K562 (cell line): Measurements from ENCODE around the gene ZDHHC18. TPM values are rescaled to one million over a fixed set of nuclear protein-coding genes. Genes with fewer than 3 reads are reported as not detected.

Experiments
- ATAC-seq: fragments of 200-7000 bp; cut with Tn5 transposase; 3 replicates; pipeline ENCODE4 v1.9.1; 2020; ENCODE audit warnings: moderate library complexity
- BruUV-seq: library from RNA; stranded (reverse); fragments of 400-500 nt; replicated peaks from 2 replicates; lab custom pipeline; 2021; lab: Mats Ljungman, UMichigan
- CTCF ChIA-PET: fragments of 300-600 bp; formaldehyde crosslinking; extraction: SDS; loops from one replicate; lab custom pipeline; 2021; ENCODE audit warnings: low intra/inter-chr PET ratio; lab: Yijun Ruan, JAX
- POLR2A ChIA-PET: fragments of 300-600, 350-650 bp; sonication (Branson Sonifier 250); formaldehyde crosslinking; extraction: SDS; loops from one replicate; lab custom pipeline; 2021; ENCODE audit warnings: antibody characterized with exemption, inconsistent platforms; lab: Yijun Ruan, JAX
- DNase-seq, 4 experiments: peaks; one replicate each; pipeline versions ENCODE4 v3.0.0 to v3.0.0-alpha.2; 2011 to 2018; ENCODE audit warnings: low spot score in 3 of 4, mixed read lengths in 3 of 4; ENCODE audit errors: extremely low read depth in 1 of 4
- FAIRE-seq: peaks from 2 replicates; lab custom pipeline; 2011; peaks lifted over from hg19 to GRCh38; lab: Jason Lieb, UNC
- H2AFZ ChIP-seq: 2 replicates; pipeline ENCODE4 v1.6.0; 2011; ENCODE audit warnings: low read depth, low read length, control low read depth, inconsistent platforms
- H3K27ac ChIP-seq: fragments of 200-600 bp; 3 replicates; pipeline ENCODE4 v1.8.0; 2011; ENCODE audit warnings: low read depth, mild to moderate bottlenecking, control low read depth, inconsistent platforms, low read length, moderate library complexity, mixed read lengths; ENCODE audit errors: extremely low read depth
- H3K27me3 ChIP-seq, 2 experiments: fragments of 300-600 bp in 1 of 2; 2 replicates in 1 of 2; 3 replicates in 1 of 2; pipeline versions ENCODE4 v1.6.0 to v1.8.0; 2011; ENCODE audit warnings: inconsistent platforms in 2 of 2, low read length in 2 of 2, mild to moderate bottlenecking in 1 of 2, mixed read lengths in 1 of 2, moderate library complexity in 1 of 2; ENCODE audit not compliant: control insufficient read depth in 2 of 2, insufficient read depth in 2 of 2
- H3K36me3 ChIP-seq: fragments of 300-600 bp; 3 replicates; pipeline ENCODE4 v1.8.0; 2011; ENCODE audit warnings: mild to moderate bottlenecking, low read length, inconsistent platforms; ENCODE audit not compliant: control insufficient read depth, insufficient read depth
- H3K4me1 ChIP-seq, 2 experiments: fragments of 200-600 bp in 1 of 2; replicated peaks in 1 of 2; 2 replicates in 1 of 2; 3 replicates in 1 of 2; pipeline versions ENCODE4 v1.5.1 to v1.8.0; 2011; ENCODE audit warnings: inconsistent platforms in 2 of 2, low read length in 2 of 2, mild to moderate bottlenecking in 1 of 2, mixed read lengths in 1 of 2, moderate library complexity in 1 of 2; ENCODE audit not compliant: control insufficient read depth in 2 of 2, insufficient read depth in 2 of 2
- H3K4me2 ChIP-seq: 2 replicates; pipeline ENCODE4 v1.6.1; 2011; ENCODE audit warnings: low read length, control low read depth, inconsistent platforms, mixed read lengths; ENCODE audit not compliant: insufficient read depth
- H3K4me3 ChIP-seq: fragments of 200-600 bp; sonication (generic), shearing (Covaris generic); 2 replicates; pipeline ENCODE4 v1.5.1; 2016; ENCODE audit warnings: control low read depth, inconsistent platforms
- H3K79me2 ChIP-seq: fragments of 200-600 bp; 3 replicates; pipeline ENCODE4 v1.8.0; 2011; ENCODE audit warnings: low read length, inconsistent platforms; ENCODE audit not compliant: control insufficient read depth, insufficient read depth
- H3K9ac ChIP-seq, 2 experiments: 2 replicates each; pipeline versions ENCODE4 v1.6.0 to v1.6.1; 2011; ENCODE audit warnings: low read depth in 2 of 2, low read length in 2 of 2, control low read depth in 1 of 2, inconsistent platforms in 1 of 2, mild to moderate bottlenecking in 1 of 2, mixed read lengths in 1 of 2; ENCODE audit not compliant: insufficient read depth in 1 of 2
- H3K9me1 ChIP-seq: one replicate; pipeline ENCODE4 v1.6.0; 2011; ENCODE audit warnings: inconsistent platforms, mild to moderate bottlenecking, low read length, moderate library complexity; ENCODE audit not compliant: control insufficient read depth, insufficient read depth
- H3K9me3 ChIP-seq: replicated peaks from 2 replicates; pipeline ENCODE4 v1.5.1; 2011; ENCODE audit warnings: low read depth, low read length, inconsistent platforms; ENCODE audit not compliant: control insufficient read depth, insufficient read depth
- H4K20me1 ChIP-seq: replicated peaks from 2 replicates; pipeline ENCODE4 v1.6.1; 2011; ENCODE audit warnings: low read length, inconsistent platforms, mixed read lengths; ENCODE audit not compliant: control insufficient read depth, insufficient read depth
- HMG20A ChIP-seq: fragments of 450-650 bp; formaldehyde crosslinking; conservative IDR thresholded peaks from 2 replicates; pipeline ENCODE4 v1.4.0; 2020; ENCODE audit warnings: mild to moderate bottlenecking, mixed read lengths
- WGBS: fragments of 100-300 bp; shearing (Covaris generic); methylation state at CpG from one replicate; pipeline ENCODE4 v1.1.6; 2016; ENCODE audit warnings: low coverage, mixed read lengths; ENCODE audit not compliant: insufficient coverage; ENCODE audit errors: missing lambda C conversion rate; 5-methylcytosine and 5-hydroxymethylcytosine counted together
- in situ Hi-C: fragments of 300-500 bp; cut with MboI; formaldehyde crosslinking; loops from 4 replicates; pipeline ENCODE4 v1.15.0; 2018; ENCODE audit warnings: inconsistent platforms, mixed read lengths
- intact Hi-C: fragments of 100-400 bp; cut with micrococcal nuclease; formaldehyde crosslinking; loops from 2 replicates; pipeline ENCODE4 v1.14.2; 2022
- polyA plus RNA-seq, 8 experiments: library from polyadenylated mRNA; depleted of rRNA in 4 of 8; stranded (reverse) in 5 of 8; unstranded in 3 of 8; fragments of >200 nt; fragmentation: Nextera tagmentation in 2 of 8; fragmentation: Illumina TruSeq in 1 of 8; extraction: Ambion mirVana in 2 of 8; extraction: Trizol in 1 of 8; gene quantifications; 2 replicates each; pipeline versions ENCODE4 v1.2.1 to v1.2.3, GENCODE V29; 2011 to 2014; ENCODE audit warnings: inconsistent platforms in 1 of 8, missing spikeins in 1 of 8
- total RNA-seq, 7 experiments: library from RNA; depleted of rRNA in 6 of 7; stranded (reverse); fragments of >200 nt in 6 of 7; fragmentation: Illumina TruSeq in 2 of 7; extraction: Trizol in 2 of 7; gene quantifications; 2 replicates each; pipeline versions ENCODE4 v1.2.1 to v1.2.3, GENCODE V29; 2011 to 2021; ENCODE audit warnings: low replicate concordance in 1 of 7
- TF ChIP-seq, protein P1 (sequence below): sonication (generic); formaldehyde crosslinking; IDR thresholded peaks from 2 replicates; pipeline ENCODE4 v1.9.0; 2022; ENCODE audit warnings: mild to moderate bottlenecking, missing genetic modification reagents

ZDHHC18 gene
- total and polyA plus RNA-seq, 9 of the 15 experiments (the other 6 are each of a cell fraction or from before 2014, with no cell fraction given): 0.42 to 35.6 (median 15.8) TPM

DNA sequence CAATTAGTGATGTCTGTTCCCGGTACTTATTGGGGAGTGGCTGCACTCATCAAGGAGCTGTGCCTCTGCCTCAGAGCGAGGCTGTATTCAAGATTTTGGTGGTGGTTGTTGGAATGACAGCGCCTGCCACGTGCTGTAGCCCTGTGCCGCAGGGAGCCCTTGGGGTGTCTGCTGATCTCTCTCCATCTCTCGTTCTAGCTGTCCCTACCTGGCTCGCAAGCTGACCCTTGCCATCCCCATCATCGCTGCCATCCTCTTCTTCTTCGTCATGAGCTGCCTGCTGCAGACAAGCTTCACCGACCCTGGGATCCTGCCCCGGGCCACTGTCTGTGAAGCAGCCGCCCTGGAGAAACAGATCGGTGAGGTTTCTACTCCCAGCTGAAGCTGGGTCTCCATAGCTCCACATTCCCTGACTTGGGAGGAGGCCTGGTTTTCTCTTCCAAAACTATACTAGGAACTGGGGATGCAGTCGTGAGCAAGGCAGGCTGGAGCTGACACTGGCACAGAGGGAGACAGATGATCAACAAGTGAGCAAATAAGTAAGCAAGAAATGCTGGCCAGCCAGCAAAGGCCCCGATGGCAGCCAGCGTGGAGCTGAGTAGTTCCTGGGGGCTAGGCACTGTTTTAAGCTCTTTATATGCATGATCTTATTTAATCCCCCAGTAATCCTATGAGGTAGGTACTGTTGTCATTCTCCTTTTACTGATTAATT lies 5.9 kb downstream of the ZDHHC18 start:
- H3K9me1 ChIP-seq: peaks cover 10% of the 10 kb centered on the region
- TF ChIP-seq, protein P1, sequence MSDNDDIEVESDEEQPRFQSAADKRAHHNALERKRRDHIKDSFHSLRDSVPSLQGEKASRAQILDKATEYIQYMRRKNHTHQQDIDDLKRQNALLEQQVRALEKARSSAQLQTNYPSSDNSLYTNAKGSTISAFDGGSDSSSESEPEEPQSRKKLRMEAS (CRISPR knock-in tag): 0 out of 2 replicates have a peak, but pooled peaks have one; percentile 9
- no peak for TF ChIP-seq HMG20A (CRISPR knock-in tag)
- intact Hi-C loops: no loop called here
- WGBS: 90% methylated on average over 16 of the region's 16 CpGs
- no peak overlapping the region for H2AFZ ChIP-seq
- H3K4me2 ChIP-seq: no peak overlapping the region
- FAIRE-seq (no peak), ATAC-seq (no peak), DNase-seq (peak in 1 of 4 experiments; percentile 14)
- H3K79me2 ChIP-seq: peaks cover 35% of the 10 kb centered on the region
- H3K27ac ChIP-seq: no peak overlapping the region
- H3K9ac ChIP-seq: peak overlapping the region in 1 of 2 experiments; percentile 43; a peak in 2 of 4 replicates
- POLR2A ChIA-PET: interaction anchor here (0.6 to 1.8 kb wide), 5 partner anchors 9 to 181 kb away, joined by 3 to 6 read pairs (median 3); no protein-coding TSS in a partner anchor
- H3K9me3 ChIP-seq: no peaks in the 10 kb centered on the region
- no peaks in the 10 kb centered on the region for H3K27me3 ChIP-seq
- no TSS peak for BruUV-seq
- H3K4me3 ChIP-seq: no peak overlapping the region
- H3K36me3 ChIP-seq: peaks cover 73% of the 10 kb centered on the region
- H3K4me1 ChIP-seq: peaks cover 22 to 33% of the 10 kb centered on the region in 2 experiments
- peaks cover 16% of the 10 kb centered on the region; the same call in 1 of the 2 replicates for H4K20me1 ChIP-seq
- CTCF ChIA-PET: no interaction called here
- in situ Hi-C loops: no loop called here
